Panc1 (cell line): Measurements from ENCODE around the gene DUOXA1. TPM values are rescaled to one million over a fixed set of nuclear protein-coding genes. Genes with fewer than 3 reads are reported as not detected.

Experiments used
- ATAC-seq: fragments of 200-7000 bp; cut with Tn5 transposase; 2 replicates; pipeline ENCODE4 v1.9.1; 2020; ENCODE audit warnings: mild to moderate bottlenecking, moderate library complexity
- BruUV-seq: library from RNA; stranded (reverse); fragments of 400-500 nt; replicated peaks from 2 replicates; lab custom pipeline; 2021; lab: Mats Ljungman, UMichigan
- CTCF ChIA-PET: fragments of 300-600 bp; sonication (Branson Sonifier 250); formaldehyde crosslinking; loops from one replicate; lab custom pipeline; 2022; ENCODE audit warnings: antibody characterized with exemption; lab: Charles Lee
- POLR2A ChIA-PET: fragments of 300-600 bp; sonication (Branson Sonifier 250); formaldehyde crosslinking; loops from one replicate; lab custom pipeline; 2022; ENCODE audit warnings: antibody characterized with exemption; lab: Charles Lee
- DNase-seq: peaks from one replicate; pipeline ENCODE4 v3.0.0-alpha.2; 2010; ENCODE audit warnings: low read depth, low spot score
- H3K27ac ChIP-seq: 2 replicates; pipeline ENCODE4 v1.5.1; 2011; ENCODE audit warnings: mild to moderate bottlenecking, low read length, inconsistent platforms
- H3K27me3 ChIP-seq: fragments of 200-500 bp; sonication (Bioruptor generic); 2 replicates; pipeline ENCODE4 v1.6.0; 2014; ENCODE audit warnings: low read length, inconsistent platforms; ENCODE audit not compliant: control insufficient read depth, insufficient read depth
- H3K36me3 ChIP-seq: fragments of 200-500 bp; sonication (Bioruptor generic); 2 replicates; pipeline ENCODE4 v1.5.1; 2014; ENCODE audit warnings: inconsistent platforms, mild to moderate bottlenecking, low read length, moderate library complexity; ENCODE audit not compliant: control insufficient read depth, insufficient read depth
- H3K4me1 ChIP-seq: 2 replicates; pipeline ENCODE4 v1.5.1; 2011; ENCODE audit warnings: inconsistent platforms, mild to moderate bottlenecking, low read length, moderate library complexity; ENCODE audit not compliant: control insufficient read depth, insufficient read depth
- H3K4me3 ChIP-seq, 2 experiments: 2 replicates each; pipeline ENCODE4 v1.5.1; 2011 to 2012; ENCODE audit warnings: low read depth in 2 of 2, low read length in 2 of 2, mild to moderate bottlenecking in 2 of 2, inconsistent platforms in 1 of 2, moderate library complexity in 1 of 2
- H3K9me3 ChIP-seq: fragments of 200-500 bp; sonication (Bioruptor generic); 2 replicates; pipeline ENCODE4 v1.5.1; 2014; ENCODE audit warnings: low read depth, mild to moderate bottlenecking, inconsistent platforms, low read length, moderate library complexity; ENCODE audit not compliant: control insufficient read depth, insufficient read depth
- POLR2AphosphoS5 ChIP-seq: IDR thresholded peaks from 2 replicates; pipeline ENCODE4 v1.6.1; 2012; ENCODE audit warnings: mild to moderate bottlenecking, low read depth, low read length, moderate library complexity
- SIN3A ChIP-seq: IDR thresholded peaks from 2 replicates; pipeline ENCODE4 v1.6.1; 2012; ENCODE audit warnings: low read depth, mild to moderate bottlenecking, low read length, moderate library complexity, borderline replicate concordance; ENCODE audit not compliant: insufficient read depth
- TCF7L2 ChIP-seq: IDR thresholded peaks from 2 replicates; pipeline ENCODE4 v1.6.1; 2011; ENCODE audit warnings: mild to moderate bottlenecking, low read depth, low read length, inconsistent platforms
- in situ Hi-C: cut with HindIII; loops from 2 replicates; pipeline ENCODE4 v1.10.0; 2016; ENCODE audit warnings: low sequenced_read_pairs, low pct_unique_long_range_greater_than_20kb
- intact Hi-C: fragments of 100-400 bp; cut with micrococcal nuclease; formaldehyde crosslinking; loops from one replicate; pipeline ENCODE4 v1.10.0; 2022; ENCODE audit not compliant: unreplicated experiment
- total RNA-seq: library from RNA; stranded (reverse); gene quantifications from one replicate; pipeline ENCODE4 v1.2.1, GENCODE V29; 2021; ENCODE audit not compliant: unreplicated experiment
- TF ChIP-seq, protein P1 (sequence below), 2 experiments: IDR thresholded peaks; 2 replicates each; pipeline ENCODE4 v1.6.1; 2011 to 2012; ENCODE audit warnings: low read depth in 2 of 2, control low read depth in 1 of 2, low read length in 1 of 2, mild to moderate bottlenecking in 1 of 2, moderate library complexity in 1 of 2; ENCODE audit not compliant: insufficient read depth in 1 of 2
- TF ChIP-seq, protein P2 (sequence below): fragments of 450-650 bp; IDR thresholded peaks from 2 replicates; pipeline ENCODE4 v1.5.1; 2017; ENCODE audit warnings: mild to moderate bottlenecking

DUOXA1 gene
- total RNA-seq, 1 experiment from 2014 or later, result not detected

DNA sequence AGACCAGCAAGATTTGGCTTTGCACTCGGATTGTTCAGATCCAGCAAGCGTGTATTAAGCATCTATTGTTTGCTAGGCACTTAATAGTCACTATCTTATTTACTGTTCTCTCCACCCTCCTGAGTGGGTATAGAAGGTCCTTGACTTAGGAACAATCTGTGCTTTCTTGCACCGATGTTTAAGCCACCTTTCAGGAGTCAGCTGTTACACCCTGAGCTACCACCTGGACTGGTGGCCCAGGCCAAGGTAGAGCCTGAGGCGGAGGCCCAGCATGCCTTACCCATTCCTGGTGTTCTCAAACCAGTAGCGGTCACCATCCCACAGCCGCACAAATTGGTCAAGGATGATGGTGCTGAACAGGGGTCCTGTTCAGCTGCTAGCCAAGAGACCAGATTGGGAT is 10.1 kb upstream of the DUOXA1 start:
- intact Hi-C loops (no loop called here), in situ Hi-C loops (no loop called here)
- Histone ChIP-seq H3K27me3 (peaks cover 5% of the 10 kb centered on the region; the same call in 1 of the 2 replicates), H3K36me3 (no peaks in the 10 kb centered on the region), H3K9me3 (no peaks in the 10 kb centered on the region), H3K27ac (no peak overlapping the region), H3K4me1 (no peaks in the 10 kb centered on the region), H3K4me3 (no peak overlapping the region)
- CTCF ChIA-PET, result interaction anchor here (0.6 kb wide), 1 partner anchor 10 kb away, joined by 5 read pairs; the partner anchor contains the start of gene DUOXA1
- no peak for DNase-seq
- no peak for ATAC-seq
- POLR2A ChIA-PET, result no interaction called here
- no TSS peak for BruUV-seq
- TF ChIP-seq POLR2AphosphoS5 (no peak), SIN3A (no peak), TCF7L2 (no peak)
- TF ChIP-seq, protein P1, sequence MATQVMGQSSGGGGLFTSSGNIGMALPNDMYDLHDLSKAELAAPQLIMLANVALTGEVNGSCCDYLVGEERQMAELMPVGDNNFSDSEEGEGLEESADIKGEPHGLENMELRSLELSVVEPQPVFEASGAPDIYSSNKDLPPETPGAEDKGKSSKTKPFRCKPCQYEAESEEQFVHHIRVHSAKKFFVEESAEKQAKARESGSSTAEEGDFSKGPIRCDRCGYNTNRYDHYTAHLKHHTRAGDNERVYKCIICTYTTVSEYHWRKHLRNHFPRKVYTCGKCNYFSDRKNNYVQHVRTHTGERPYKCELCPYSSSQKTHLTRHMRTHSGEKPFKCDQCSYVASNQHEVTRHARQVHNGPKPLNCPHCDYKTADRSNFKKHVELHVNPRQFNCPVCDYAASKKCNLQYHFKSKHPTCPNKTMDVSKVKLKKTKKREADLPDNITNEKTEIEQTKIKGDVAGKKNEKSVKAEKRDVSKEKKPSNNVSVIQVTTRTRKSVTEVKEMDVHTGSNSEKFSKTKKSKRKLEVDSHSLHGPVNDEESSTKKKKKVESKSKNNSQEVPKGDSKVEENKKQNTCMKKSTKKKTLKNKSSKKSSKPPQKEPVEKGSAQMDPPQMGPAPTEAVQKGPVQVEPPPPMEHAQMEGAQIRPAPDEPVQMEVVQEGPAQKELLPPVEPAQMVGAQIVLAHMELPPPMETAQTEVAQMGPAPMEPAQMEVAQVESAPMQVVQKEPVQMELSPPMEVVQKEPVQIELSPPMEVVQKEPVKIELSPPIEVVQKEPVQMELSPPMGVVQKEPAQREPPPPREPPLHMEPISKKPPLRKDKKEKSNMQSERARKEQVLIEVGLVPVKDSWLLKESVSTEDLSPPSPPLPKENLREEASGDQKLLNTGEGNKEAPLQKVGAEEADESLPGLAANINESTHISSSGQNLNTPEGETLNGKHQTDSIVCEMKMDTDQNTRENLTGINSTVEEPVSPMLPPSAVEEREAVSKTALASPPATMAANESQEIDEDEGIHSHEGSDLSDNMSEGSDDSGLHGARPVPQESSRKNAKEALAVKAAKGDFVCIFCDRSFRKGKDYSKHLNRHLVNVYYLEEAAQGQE (IDR thresholded peaks at IDR 0.05; ENCODE audit: insufficient read depth in 1 of 2, low read depth in 2 of 2, low read length in 1 of 2), result no peak
- TF ChIP-seq, protein P2, sequence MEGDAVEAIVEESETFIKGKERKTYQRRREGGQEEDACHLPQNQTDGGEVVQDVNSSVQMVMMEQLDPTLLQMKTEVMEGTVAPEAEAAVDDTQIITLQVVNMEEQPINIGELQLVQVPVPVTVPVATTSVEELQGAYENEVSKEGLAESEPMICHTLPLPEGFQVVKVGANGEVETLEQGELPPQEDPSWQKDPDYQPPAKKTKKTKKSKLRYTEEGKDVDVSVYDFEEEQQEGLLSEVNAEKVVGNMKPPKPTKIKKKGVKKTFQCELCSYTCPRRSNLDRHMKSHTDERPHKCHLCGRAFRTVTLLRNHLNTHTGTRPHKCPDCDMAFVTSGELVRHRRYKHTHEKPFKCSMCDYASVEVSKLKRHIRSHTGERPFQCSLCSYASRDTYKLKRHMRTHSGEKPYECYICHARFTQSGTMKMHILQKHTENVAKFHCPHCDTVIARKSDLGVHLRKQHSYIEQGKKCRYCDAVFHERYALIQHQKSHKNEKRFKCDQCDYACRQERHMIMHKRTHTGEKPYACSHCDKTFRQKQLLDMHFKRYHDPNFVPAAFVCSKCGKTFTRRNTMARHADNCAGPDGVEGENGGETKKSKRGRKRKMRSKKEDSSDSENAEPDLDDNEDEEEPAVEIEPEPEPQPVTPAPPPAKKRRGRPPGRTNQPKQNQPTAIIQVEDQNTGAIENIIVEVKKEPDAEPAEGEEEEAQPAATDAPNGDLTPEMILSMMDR, result no peak

DNA sequence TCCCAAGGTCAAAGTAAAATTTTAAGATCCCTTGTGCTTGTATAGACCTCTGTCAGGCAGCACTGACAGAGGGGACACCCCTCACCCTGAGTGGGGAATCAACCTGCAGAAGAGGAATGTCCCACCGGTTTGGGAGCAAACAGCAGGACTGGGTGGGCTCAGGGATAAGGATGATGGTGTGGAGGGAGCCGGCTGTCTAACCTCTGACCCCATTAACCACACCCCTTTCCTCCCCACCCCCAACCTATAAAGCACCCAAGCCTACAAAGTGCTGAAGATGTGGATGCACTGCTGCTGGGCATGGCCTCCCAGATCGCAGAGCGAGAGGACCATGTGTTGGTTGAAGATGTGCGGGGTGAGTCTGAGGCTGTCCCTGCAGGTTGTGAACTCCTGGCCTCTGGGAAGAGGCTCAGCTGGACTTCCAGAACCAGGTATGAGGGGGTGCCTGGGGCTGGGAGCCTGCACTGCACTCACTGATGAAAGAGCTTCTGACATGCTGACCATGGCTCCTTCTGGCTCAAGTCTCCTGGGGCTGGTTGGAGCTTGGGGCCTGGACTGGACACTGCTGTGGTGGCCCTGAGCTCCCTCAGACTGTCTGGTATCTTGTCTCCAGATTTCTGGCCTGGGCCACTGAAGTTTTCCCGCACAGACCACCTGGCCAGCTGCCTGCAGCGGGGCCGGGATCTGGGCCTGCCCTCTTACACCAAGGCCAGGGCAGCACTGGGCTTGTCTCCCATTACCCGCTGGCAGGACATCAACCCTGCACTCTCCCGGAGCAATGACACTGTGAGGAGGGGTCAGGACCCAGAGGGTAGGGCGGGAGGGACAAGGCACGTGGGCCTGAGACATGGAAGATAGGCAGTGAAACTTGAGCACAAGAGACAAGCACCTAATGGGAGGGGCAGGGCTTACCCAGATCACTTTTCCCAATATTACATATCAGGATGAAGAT is 9.4 kb upstream of the DUOXA1 start:
- Histone ChIP-seq H3K4me3 (no peak overlapping the region), H3K9me3 (no peaks in the 10 kb centered on the region), H3K27me3 (peaks cover 5% of the 10 kb centered on the region; the same call in 1 of the 2 replicates), H3K36me3 (no peaks in the 10 kb centered on the region), H3K27ac (no peak overlapping the region), H3K4me1 (no peaks in the 10 kb centered on the region)
- BruUV-seq, result no TSS peak
- CTCF ChIA-PET, result no interaction called here
- no peak for TF ChIP-seq TCF7L2
- TF ChIP-seq, protein P1 (IDR thresholded peaks at IDR 0.05; ENCODE audit: insufficient read depth in 1 of 2, low read depth in 2 of 2, low read length in 1 of 2), result no peak
- TF ChIP-seq, protein P2, result no peak
- no peak for TF ChIP-seq SIN3A
- TF ChIP-seq POLR2AphosphoS5, result no peak
- ATAC-seq (no peak), DNase-seq (no peak)
- POLR2A ChIA-PET, result no interaction called here
- in situ Hi-C loops, result no loop called here
- intact Hi-C loops, result no loop called here
